DOHH2 (cell line): Measurements from ENCODE around the gene TNNT2.

Experiments used
- H3F3A ChIP-seq: fragments of 200-600 bp; sonication (generic), shearing (Covaris generic); 2 replicates; pipeline ENCODE4 v1.6.0; 2016; ENCODE audit warnings: antibody characterized with exemption, mild to moderate bottlenecking; ENCODE audit not compliant: control insufficient read depth, insufficient read depth
- H3K27ac ChIP-seq: fragments of 200-600 bp; sonication (generic); 2 replicates; pipeline ENCODE4 v1.5.1; 2014; ENCODE audit warnings: low read depth, mild to moderate bottlenecking, low read length, moderate library complexity
- H3K27me3 ChIP-seq: fragments of 200-600 bp; sonication (generic); 2 replicates; pipeline ENCODE4 v1.6.1; 2014; ENCODE audit warnings: mild to moderate bottlenecking, low read length, mixed read lengths; ENCODE audit not compliant: control insufficient read depth
- H3K36me3 ChIP-seq: fragments of 200-600 bp; sonication (generic); 2 replicates; pipeline ENCODE4 v1.6.1; 2014; ENCODE audit warnings: mild to moderate bottlenecking, low read length, moderate library complexity, mixed read lengths; ENCODE audit not compliant: control insufficient read depth
- H3K4me1 ChIP-seq: fragments of 200-600 bp; sonication (generic); 2 replicates; pipeline ENCODE4 v1.6.1; 2014; ENCODE audit warnings: mild to moderate bottlenecking, low read length, mixed read lengths; ENCODE audit not compliant: control insufficient read depth
- H3K4me2 ChIP-seq: fragments of 200-600 bp; sonication (generic); 2 replicates; pipeline ENCODE4 v1.6.0; 2014; ENCODE audit warnings: mild to moderate bottlenecking, low read length, moderate library complexity
- H3K4me3 ChIP-seq: fragments of 200-600 bp; sonication (generic); 2 replicates; pipeline ENCODE4 v1.5.1; 2014; ENCODE audit warnings: mild to moderate bottlenecking, low read length, mixed read lengths
- H3K79me2 ChIP-seq: fragments of 200-600 bp; sonication (generic); 2 replicates; pipeline ENCODE4 v1.6.1; 2014; ENCODE audit warnings: mild to moderate bottlenecking, low read length, mixed read lengths; ENCODE audit not compliant: control insufficient read depth
- H3K9me2 ChIP-seq: fragments of 200-600 bp; sonication (generic); replicated peaks from 2 replicates; pipeline ENCODE4 v1.6.1; 2014; ENCODE audit warnings: mild to moderate bottlenecking, low read length, mixed read lengths; ENCODE audit not compliant: control insufficient read depth
- H3K9me3 ChIP-seq: fragments of 200-600 bp; sonication (generic); 2 replicates; pipeline ENCODE4 v1.6.1; 2014; ENCODE audit warnings: antibody characterized with exemption, low read length, mixed read lengths; ENCODE audit not compliant: control insufficient read depth, insufficient read depth
- H4K20me1 ChIP-seq: fragments of 200-600 bp; sonication (generic); 2 replicates; pipeline ENCODE4 v1.6.0; 2014; ENCODE audit warnings: low read depth, mild to moderate bottlenecking, antibody characterized with exemption, low read length, moderate library complexity; ENCODE audit not compliant: control insufficient read depth, insufficient read depth
- CTCF ChIP-seq: fragments of 200-600 bp; sonication (generic); IDR thresholded peaks from one replicate; pipeline ENCODE4 v1.5.1; 2014; ENCODE audit warnings: antibody characterized with exemption, mild to moderate bottlenecking, low read depth, low read length; ENCODE audit not compliant: poor library complexity, severe bottlenecking
- EZH2phosphoT487 ChIP-seq: fragments of 200-600 bp; sonication (generic); IDR thresholded peaks from 2 replicates; pipeline ENCODE4 v1.6.1; 2017; ENCODE audit warnings: borderline replicate concordance, mild to moderate bottlenecking, antibody characterized with exemption, low read length, moderate library complexity, mixed read lengths

The TNNT2 gene

GRCh38 chr1:201317551-201317950 lies 59.9 kb downstream of the TNNT2 start:
- no peaks in the 10 kb centered on the region for H3F3A ChIP-seq
- H3K9me2 ChIP-seq: no peaks in the 10 kb centered on the region
- H4K20me1 ChIP-seq: no peaks in the 10 kb centered on the region
- no peaks in the 10 kb centered on the region for H3K27me3 ChIP-seq
- no peaks in the 10 kb centered on the region for H3K4me1 ChIP-seq
- no peak overlapping the region for H3K27ac ChIP-seq
- TF ChIP-seq CTCF (no peak), EZH2phosphoT487 (no peak)
- H3K36me3 ChIP-seq: no peaks in the 10 kb centered on the region
- no peaks in the 10 kb centered on the region for H3K9me3 ChIP-seq
- no peaks in the 10 kb centered on the region for H3K79me2 ChIP-seq
- no peak overlapping the region for H3K4me3 ChIP-seq
- no peak overlapping the region for H3K4me2 ChIP-seq

GRCh38 chr1:201316556-201316955 lies 60.9 kb downstream of the TNNT2 start:
- no peaks in the 10 kb centered on the region for H3K27me3 ChIP-seq
- H3K27ac ChIP-seq: no peak overlapping the region

DNA sequence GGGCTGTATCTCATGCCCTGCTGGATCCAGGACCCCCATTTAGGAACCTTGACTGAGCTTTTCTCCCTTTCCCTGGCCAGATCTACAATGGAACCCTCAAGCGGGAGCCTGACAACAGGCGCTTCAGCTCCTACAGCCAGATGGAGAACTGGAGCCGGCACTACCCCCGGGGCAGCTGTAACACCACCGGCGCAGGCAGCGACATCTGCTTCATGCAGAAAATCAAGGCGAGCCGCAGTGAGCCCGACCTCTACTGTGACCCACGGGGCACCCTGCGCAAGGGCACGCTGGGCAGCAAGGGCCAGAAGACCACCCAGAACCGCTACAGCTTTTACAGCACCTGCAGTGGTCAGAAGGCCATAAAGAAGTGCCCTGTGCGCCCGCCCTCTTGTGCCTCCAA lies 64.4 kb downstream of the TNNT2 start:
- no peak for TF ChIP-seq CTCF
- no peak for TF ChIP-seq EZH2phosphoT487
- no peaks in the 10 kb centered on the region for H4K20me1 ChIP-seq
- H3K36me3 ChIP-seq: no peaks in the 10 kb centered on the region
- peaks cover 10% of the 10 kb centered on the region for H3K27me3 ChIP-seq
- no peaks in the 10 kb centered on the region for H3K9me2 ChIP-seq
- H3K79me2 ChIP-seq: no peaks in the 10 kb centered on the region
- no peak overlapping the region for H3K4me2 ChIP-seq
- H3F3A ChIP-seq: no peaks in the 10 kb centered on the region
- H3K27ac ChIP-seq: no peak overlapping the region
- no peaks in the 10 kb centered on the region for H3K9me3 ChIP-seq
- no peak overlapping the region for H3K4me3 ChIP-seq
- H3K4me1 ChIP-seq: no peaks in the 10 kb centered on the region

More at GRCh38 chr1:201316556-201316955, 60.9 kb downstream of the TNNT2 start:
- H4K20me1 ChIP-seq: no peaks in the 10 kb centered on the region
- H3K4me3 ChIP-seq: no peak overlapping the region
- no peak overlapping the region for H3K4me2 ChIP-seq
- no peaks in the 10 kb centered on the region for H3K9me2 ChIP-seq
- no peak for TF ChIP-seq CTCF
- TF ChIP-seq EZH2phosphoT487: no peak
- H3K79me2 ChIP-seq: no peaks in the 10 kb centered on the region
- H3F3A ChIP-seq: no peaks in the 10 kb centered on the region
- H3K4me1 ChIP-seq: no peaks in the 10 kb centered on the region
- no peaks in the 10 kb centered on the region for H3K36me3 ChIP-seq
- H3K9me3 ChIP-seq: no peaks in the 10 kb centered on the region

- no peaks in the 10 kb centered on the region for H3F3A ChIP-seq
- TF ChIP-seq EZH2phosphoT487 (no peak), CTCF (no peak)
- no peak overlapping the region for H3K27ac ChIP-seq
- H4K20me1 ChIP-seq: no peaks in the 10 kb centered on the region
- no peaks in the 10 kb centered on the region for H3K9me3 ChIP-seq
- no peaks in the 10 kb centered on the region for H3K9me2 ChIP-seq
- H3K27me3 ChIP-seq: peaks cover 10% of the 10 kb centered on the region
- H3K4me3 ChIP-seq: no peak overlapping the region
- H3K4me1 ChIP-seq: no peaks in the 10 kb centered on the region
- no peaks in the 10 kb centered on the region for H3K36me3 ChIP-seq
- no peak overlapping the region for H3K4me2 ChIP-seq
- H3K79me2 ChIP-seq: no peaks in the 10 kb centered on the region
Observed at GRCh38 chr1:201312298-201312697, 65.2 kb downstream of the TNNT2 start.
